Measurements from ENCODE around the gene LOXL3. TPM values are rescaled to one million over a fixed set of nuclear protein-coding genes. Genes with fewer than 3 reads are reported as not detected.

LOXL3 gene
- total RNA-seq, 1 donor from 2014 or later = 12.1 TPM

GRCh38 chr2:74482801-74483674 is 70.7 kb downstream of the LOXL3 start, which contains the start of the genes CCDC142 and TTC31:
Gene CCDC142, minus strand, starts transcription at chr2:74482998. Its CDS starts 161 bp downstream, at chr2:74482837.
Gene TTC31, plus strand, starts transcription at chr2:74483081. Its CDS starts 15 bp downstream, at chr2:74483096.
- TF ChIP-seq, protein P1, sequence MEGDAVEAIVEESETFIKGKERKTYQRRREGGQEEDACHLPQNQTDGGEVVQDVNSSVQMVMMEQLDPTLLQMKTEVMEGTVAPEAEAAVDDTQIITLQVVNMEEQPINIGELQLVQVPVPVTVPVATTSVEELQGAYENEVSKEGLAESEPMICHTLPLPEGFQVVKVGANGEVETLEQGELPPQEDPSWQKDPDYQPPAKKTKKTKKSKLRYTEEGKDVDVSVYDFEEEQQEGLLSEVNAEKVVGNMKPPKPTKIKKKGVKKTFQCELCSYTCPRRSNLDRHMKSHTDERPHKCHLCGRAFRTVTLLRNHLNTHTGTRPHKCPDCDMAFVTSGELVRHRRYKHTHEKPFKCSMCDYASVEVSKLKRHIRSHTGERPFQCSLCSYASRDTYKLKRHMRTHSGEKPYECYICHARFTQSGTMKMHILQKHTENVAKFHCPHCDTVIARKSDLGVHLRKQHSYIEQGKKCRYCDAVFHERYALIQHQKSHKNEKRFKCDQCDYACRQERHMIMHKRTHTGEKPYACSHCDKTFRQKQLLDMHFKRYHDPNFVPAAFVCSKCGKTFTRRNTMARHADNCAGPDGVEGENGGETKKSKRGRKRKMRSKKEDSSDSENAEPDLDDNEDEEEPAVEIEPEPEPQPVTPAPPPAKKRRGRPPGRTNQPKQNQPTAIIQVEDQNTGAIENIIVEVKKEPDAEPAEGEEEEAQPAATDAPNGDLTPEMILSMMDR (IDR thresholded peaks at IDR 0.05) = peak; percentile 88
- peak; percentile 99 for ATAC-seq
- peak; percentile 97 for DNase-seq
- no peaks in the 10 kb centered on the region for H3K9me3 ChIP-seq
- H3K27ac ChIP-seq = peak within 1 kb of the TSS; percentile 92
- H3K36me3 ChIP-seq = peaks cover 49% of the 10 kb centered on the region
- H3K4me1 ChIP-seq = peaks cover 32% of the 10 kb centered on the region
- intact Hi-C loops (cut with DNase I) = loop anchor here (2.0 kb wide), 1 partner anchor 104 kb away; no protein-coding TSS in a partner anchor
- no peaks in the 10 kb centered on the region for H3K27me3 ChIP-seq (ENCODE audit: low read depth)
- H3K4me3 ChIP-seq = peak within 1 kb of the TSS; percentile 98

Other genes starting within 250 kb of the LOXL3 start
- 4.2 TPM for gene SLC4A5, start 210.5 kb downstream of the LOXL3 start, total RNA-seq
- gene DCTN1, start 173.6 kb downstream of the LOXL3 start, total RNA-seq = 142 TPM
- gene C2orf81, start 132.3 kb downstream of the LOXL3 start, total RNA-seq = 10.0 TPM
- gene WDR54, start 132.2 kb downstream of the LOXL3 start, total RNA-seq = 14.5 TPM
- gene RTKN, start 112.0 kb downstream of the LOXL3 start, total RNA-seq = 27.5 TPM
- gene INO80B, start 98.9 kb downstream of the LOXL3 start, total RNA-seq = 38.4 TPM
- gene WBP1, start 95.5 kb downstream of the LOXL3 start, total RNA-seq = 60.1 TPM
- 50.9 TPM for gene MOGS, start 88.6 kb downstream of the LOXL3 start, total RNA-seq
- gene MRPL53, start 81.3 kb downstream of the LOXL3 start, total RNA-seq = 81.3 TPM
- 20.2 TPM for gene CCDC142, start 70.9 kb downstream of the LOXL3 start, total RNA-seq
- 23.0 TPM for gene TTC31, start 70.9 kb downstream of the LOXL3 start, total RNA-seq
- gene LBX2, start 54.3 kb downstream of the LOXL3 start, total RNA-seq = 1.5 TPM
- gene PCGF1, start 46.2 kb downstream of the LOXL3 start, total RNA-seq = 28.4 TPM
- not detected for gene TLX2, start 39.5 kb downstream of the LOXL3 start, total RNA-seq
- 0.44 TPM for gene DQX1, start 27.7 kb downstream of the LOXL3 start, total RNA-seq
- 122 TPM for gene AUP1, start 24.2 kb downstream of the LOXL3 start, total RNA-seq
- gene HTRA2, start 24.0 kb downstream of the LOXL3 start, total RNA-seq = 34.3 TPM
- 38.4 TPM for gene DOK1, start 778 bp upstream of the LOXL3 start, total RNA-seq
- 1.8 TPM for gene M1AP, start 94.4 kb upstream of the LOXL3 start, total RNA-seq
- gene SEMA4F, start 100.3 kb upstream of the LOXL3 start, total RNA-seq = 12.0 TPM

Data from lower lobe of right lung (tissue), 2 donors.